Stimulated activated CD4-positive, alpha-beta T cell treated with anti-CD3 and anti-CD28 coated beads, Interleukin-12 subunit alpha, Interleukin-12 subunit beta, amount 100 ng/mL, for 4 hours (primary cell): ENCODE data around the gene ZFYVE28.
"Not testable (repeated sequence)": the region's sequence is repeated elsewhere in the genome, so short reads cannot be mapped to it uniquely, and the experiment has no call there.

Experiments used
- DNase-seq: peaks from one replicate; pipeline ENCODE4 v3.0.0-alpha.2; 2020

Gene ZFYVE28

GRCh38 chr4:2417765-2418649, at the start of gene ZFYVE28:
TSS of gene ZFYVE28 (minus strand) at chr4:2418645. CDS start at chr4:2418323, 322 bp downstream.
- no peak for DNase-seq

- not testable (repeated sequence) for DNase-seq
These were observed 47.1 kb upstream of the ZFYVE28 start for GRCh38 chr4:2465544-2465943.

GRCh38 chr4:2465032-2465431, 46.6 kb upstream of the ZFYVE28 start:
- no peak for DNase-seq

DNA sequence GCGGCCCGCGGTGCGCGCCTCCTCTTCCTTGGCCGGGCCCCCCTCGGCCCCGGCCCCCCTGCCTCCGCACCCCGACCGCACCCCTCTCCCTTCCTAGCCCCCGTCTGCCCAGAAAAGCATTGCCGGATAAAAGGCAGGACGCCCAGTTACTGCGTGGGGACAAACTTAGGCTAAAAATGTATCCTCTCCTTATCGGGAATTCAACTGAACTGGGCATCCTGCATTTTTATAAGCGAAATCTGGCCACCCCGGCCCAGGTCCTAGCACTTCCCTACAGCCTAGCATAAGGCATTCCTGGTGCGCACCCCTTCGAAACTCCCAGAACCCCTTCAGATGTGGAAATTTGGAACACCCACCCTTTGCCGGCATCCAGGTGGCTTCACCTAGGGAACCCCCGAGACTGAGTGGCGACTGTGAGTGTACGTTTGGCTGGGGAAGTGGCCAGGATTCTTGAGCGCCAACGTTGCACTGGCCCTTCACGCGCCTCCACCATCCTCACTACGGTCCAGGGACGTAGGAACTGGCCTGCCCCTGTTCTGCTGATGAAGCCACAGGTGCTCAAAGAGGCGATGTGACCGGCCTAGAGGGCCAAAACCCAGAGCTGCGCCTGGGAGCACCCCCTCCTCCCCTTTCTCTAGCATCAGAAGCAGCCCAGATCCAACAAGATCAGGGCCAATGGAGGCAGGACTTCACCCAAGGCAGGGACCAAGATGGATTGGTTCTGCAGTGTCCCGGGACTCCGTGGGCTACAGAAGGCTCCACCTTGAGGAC, 44.7 kb upstream of the ZFYVE28 start:
- no peak for DNase-seq

DNA sequence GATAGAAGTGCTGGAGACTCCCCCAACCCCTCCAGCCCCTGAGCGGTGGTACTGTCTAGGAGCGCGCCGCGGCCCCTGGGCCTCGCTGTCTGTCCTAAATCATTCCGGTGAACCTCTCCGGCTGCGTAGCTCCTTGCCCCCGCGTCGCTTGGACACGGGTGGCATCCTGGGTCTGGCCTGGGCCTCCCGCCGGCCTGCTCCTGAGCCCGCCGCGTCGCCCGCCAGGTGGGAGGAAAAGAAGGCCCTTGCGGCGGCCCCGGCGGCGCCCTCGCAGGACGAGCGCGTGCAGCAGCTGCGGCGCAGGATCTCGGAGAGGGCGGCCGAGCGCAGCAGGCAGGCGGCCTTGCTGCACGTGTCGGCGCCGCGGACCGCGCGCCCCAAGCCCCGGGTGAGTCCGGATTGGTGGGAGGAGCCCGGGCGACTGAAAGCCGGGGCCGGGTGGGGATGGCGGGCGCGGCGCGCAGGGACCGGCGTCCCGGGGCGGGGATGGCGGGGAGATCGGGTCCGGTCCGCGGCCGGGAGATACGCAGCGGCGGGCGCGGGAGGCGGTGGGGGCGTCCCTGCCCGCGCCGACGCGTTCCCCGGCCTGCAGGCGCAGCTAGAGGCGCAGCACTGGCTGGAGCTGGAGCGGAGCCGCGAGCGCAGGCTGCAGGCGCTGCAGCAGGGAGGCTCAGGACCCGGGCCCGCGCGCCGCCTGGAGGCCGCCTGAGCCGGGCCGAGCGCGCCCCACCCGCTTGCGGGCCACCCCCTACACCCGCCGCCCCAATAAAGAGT, 44.0 kb upstream of the ZFYVE28 start:
- DNase-seq, result peak; percentile 68

- no peak for DNase-seq
These were observed 43.0 kb upstream of the ZFYVE28 start for GRCh38 chr4:2461246-2461960.

GRCh38 chr4:2459589-2460349, 41.3 kb upstream of the ZFYVE28 start:
- no peak for DNase-seq

- no peak for DNase-seq
These were observed 40.4 kb upstream of the ZFYVE28 start for GRCh38 chr4:2458546-2459491.

- DNase-seq, result no peak
These were observed 39.2 kb upstream of the ZFYVE28 start for GRCh38 chr4:2457481-2458295.

- DNase-seq, result no peak
These were observed 33.7 kb upstream of the ZFYVE28 start for GRCh38 chr4:2451821-2452785.

- no peak for DNase-seq
These were observed 32.6 kb upstream of the ZFYVE28 start for GRCh38 chr4:2451036-2451520.

GRCh38 chr4:2450394-2451035, 32.1 kb upstream of the ZFYVE28 start:
- DNase-seq, result no peak

- DNase-seq, result no peak
These were observed 31.3 kb upstream of the ZFYVE28 start for GRCh38 chr4:2449511-2450392.

- DNase-seq, result no peak
These were observed 30.6 kb upstream of the ZFYVE28 start for GRCh38 chr4:2449051-2449450.

DNA sequence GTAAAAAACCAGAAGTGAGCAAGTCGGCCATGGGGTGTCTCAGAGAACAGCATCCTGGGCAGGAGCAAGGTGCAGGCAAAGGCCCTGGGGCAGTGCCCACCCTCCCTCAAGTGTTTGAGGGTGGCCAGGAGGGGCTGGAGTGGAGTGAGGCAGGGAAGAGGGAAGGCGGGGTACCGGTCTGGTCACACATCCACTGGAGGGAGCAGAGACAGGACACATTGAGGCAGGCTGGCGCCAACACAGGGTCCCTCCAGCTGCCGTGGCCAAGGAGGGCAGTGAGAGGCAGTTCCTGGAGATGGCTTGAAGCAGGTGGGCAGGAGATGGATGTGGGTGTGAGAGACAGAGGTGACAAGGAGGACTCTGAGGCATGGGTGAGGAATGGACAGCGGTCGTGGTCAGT, 30.1 kb upstream of the ZFYVE28 start:
- DNase-seq, result no peak
